HEK293 (cell line): ENCODE results near the gene RHOJ.

ENCODE experiments used
- CTCF ChIA-PET: fragments of 350-600 bp; formaldehyde crosslinking; extraction: SDS; loops from one replicate; lab custom pipeline; 2021; ENCODE audit warnings: antibody characterized with exemption; lab: Yijun Ruan, JAX
- POLR2A ChIA-PET: fragments of 300-600 bp; formaldehyde crosslinking; extraction: SDS; loops from one replicate; lab custom pipeline; 2020; ENCODE audit warnings: antibody characterized with exemption, inconsistent platforms; lab: Yijun Ruan, JAX
- H3K27ac ChIP-seq: fragments of 200-500 bp; sonication (Bioruptor generic); 2 replicates; pipeline ENCODE4 v1.5.1; 2014; ENCODE audit warnings: low read depth, low read length, control low read depth, inconsistent platforms; ENCODE audit errors: extremely low read depth
- H3K36me3 ChIP-seq, 2 experiments: fragments of 200-500 bp in 1 of 2; sonication (Bioruptor generic) in 1 of 2; 1 replicate in 1 of 2; 2 replicates in 1 of 2; pipeline ENCODE4 v1.5.1; 2014 to 2017; ENCODE audit warnings: inconsistent platforms in 2 of 2, low read length in 2 of 2; ENCODE audit not compliant: control insufficient read depth in 2 of 2, insufficient read depth in 1 of 2
- H3K4me1 ChIP-seq: fragments of 200-500 bp; sonication (Bioruptor generic); 2 replicates; pipeline ENCODE4 v1.5.1; 2014; ENCODE audit warnings: mild to moderate bottlenecking, low read length, inconsistent platforms; ENCODE audit not compliant: control insufficient read depth, insufficient read depth
- H3K4me3 ChIP-seq: 2 replicates; pipeline ENCODE4 v1.5.1; 2011; ENCODE audit warnings: low read depth, mild to moderate bottlenecking, control low read depth, low read length, moderate library complexity
- H3K9me3 ChIP-seq: fragments of 200-500 bp; sonication (Bioruptor generic); 2 replicates; pipeline ENCODE4 v1.5.1; 2014; ENCODE audit warnings: low read depth, low read length, inconsistent platforms; ENCODE audit not compliant: control insufficient read depth, insufficient read depth
- INSM2 ChIP-seq: fragments of 450-650 bp; formaldehyde crosslinking; IDR thresholded peaks from 2 replicates; pipeline ENCODE4 v1.5.1; 2016; ENCODE audit warnings: missing biosample characterization, missing genetic modification characterization
- KLF16 ChIP-seq: fragments of 450-650 bp; formaldehyde crosslinking; IDR thresholded peaks from 2 replicates; pipeline ENCODE4 v1.5.1; 2017; ENCODE audit warnings: missing biosample characterization, missing genetic modification characterization
- PBX3 ChIP-seq: sonication (generic); formaldehyde crosslinking; IDR thresholded peaks from 2 replicates; pipeline ENCODE4 v1.8.1; 2022; ENCODE audit warnings: mild to moderate bottlenecking, moderate library complexity, missing genetic modification reagents
- PRDM6 ChIP-seq: fragments of 450-650 bp; formaldehyde crosslinking; IDR thresholded peaks from 2 replicates; pipeline ENCODE4 v1.5.1; 2017; ENCODE audit warnings: missing biosample characterization, missing genetic modification characterization
- SP2 ChIP-seq: fragments of 450-650 bp; formaldehyde crosslinking; IDR thresholded peaks from 2 replicates; pipeline ENCODE4 v1.5.1; 2016; ENCODE audit warnings: missing biosample characterization, missing genetic modification characterization
- SP7 ChIP-seq: fragments of 450-650 bp; formaldehyde crosslinking; IDR thresholded peaks from 2 replicates; pipeline ENCODE4 v1.5.1; 2016; ENCODE audit warnings: missing biosample characterization, missing genetic modification characterization
- TRIM28 ChIP-seq: IDR thresholded peaks from 2 replicates; pipeline ENCODE4 v1.6.1; 2011; ENCODE audit warnings: low read length, control low read depth, borderline replicate concordance
- ZBTB11 ChIP-seq: fragments of 450-650 bp; formaldehyde crosslinking; conservative IDR thresholded peaks from 2 replicates; pipeline ENCODE4 v1.5.1; 2016; ENCODE audit warnings: low read depth, missing biosample characterization, missing genetic modification characterization
- ZBTB21 ChIP-seq: fragments of 450-650 bp; formaldehyde crosslinking; IDR thresholded peaks from 2 replicates; pipeline ENCODE4 v1.5.1; 2017; ENCODE audit warnings: missing biosample characterization, missing genetic modification characterization
- ZBTB6 ChIP-seq: fragments of 450-650 bp; formaldehyde crosslinking; IDR thresholded peaks from 2 replicates; pipeline ENCODE4 v1.5.1; 2017; ENCODE audit warnings: missing biosample characterization, missing genetic modification characterization
- ZBTB7A ChIP-seq: fragments of 450-650 bp; formaldehyde crosslinking; IDR thresholded peaks from 2 replicates; pipeline ENCODE4 v1.5.1; 2016; ENCODE audit warnings: low read depth, missing biosample characterization, missing genetic modification characterization
- ZFHX2 ChIP-seq: fragments of 450-650 bp; formaldehyde crosslinking; conservative IDR thresholded peaks from 2 replicates; pipeline ENCODE4 v1.5.1; 2016; ENCODE audit warnings: missing biosample characterization, missing genetic modification characterization
- ZIC2 ChIP-seq: fragments of 450-650 bp; formaldehyde crosslinking; IDR thresholded peaks from 2 replicates; pipeline ENCODE4 v1.5.1; 2016; ENCODE audit warnings: missing biosample characterization, missing genetic modification characterization
- ZNF10 ChIP-seq: fragments of 450-650 bp; formaldehyde crosslinking; IDR thresholded peaks from 2 replicates; pipeline ENCODE4 v1.5.1; 2017; ENCODE audit warnings: missing biosample characterization, missing genetic modification characterization
- ZNF132 ChIP-seq: fragments of 450-650 bp; formaldehyde crosslinking; IDR thresholded peaks from 2 replicates; pipeline ENCODE4 v1.5.1; 2017; ENCODE audit warnings: missing biosample characterization, missing genetic modification characterization, borderline replicate concordance
- ZNF133 ChIP-seq: fragments of 450-650 bp; formaldehyde crosslinking; IDR thresholded peaks from 2 replicates; pipeline ENCODE4 v1.5.1; 2016; ENCODE audit warnings: missing biosample characterization, missing genetic modification characterization
- ZNF184 ChIP-seq: fragments of 450-650 bp; IDR thresholded peaks from 2 replicates; pipeline ENCODE4 v1.5.1; 2018; ENCODE audit warnings: missing biosample characterization, mild to moderate bottlenecking, missing genetic modification characterization
- ZNF350 ChIP-seq: fragments of 450-650 bp; formaldehyde crosslinking; IDR thresholded peaks from 2 replicates; pipeline ENCODE4 v1.5.0; 2017; ENCODE audit warnings: missing biosample characterization, mild to moderate bottlenecking, missing genetic modification characterization
- ZNF37A ChIP-seq: fragments of 450-650 bp; IDR thresholded peaks from 2 replicates; pipeline ENCODE4 v1.5.1; 2018; ENCODE audit warnings: missing biosample characterization, missing genetic modification characterization
- ZNF48 ChIP-seq: fragments of 450-650 bp; formaldehyde crosslinking; IDR thresholded peaks from 2 replicates; pipeline ENCODE4 v1.5.1; 2016; ENCODE audit warnings: missing biosample characterization, missing genetic modification characterization
- ZNF530 ChIP-seq: fragments of 450-650 bp; formaldehyde crosslinking; IDR thresholded peaks from 2 replicates; pipeline ENCODE4 v1.5.1; 2016; ENCODE audit warnings: low read depth, missing biosample characterization, missing genetic modification characterization
- ZNF549 ChIP-seq: fragments of 450-650 bp; IDR thresholded peaks from 2 replicates; pipeline ENCODE4 v1.5.1; 2018; ENCODE audit warnings: missing biosample characterization, missing genetic modification characterization, mild to moderate bottlenecking, inconsistent platforms, moderate library complexity
- ZNF560 ChIP-seq: fragments of 450-650 bp; formaldehyde crosslinking; IDR thresholded peaks from 2 replicates; pipeline ENCODE4 v1.5.1; 2017; ENCODE audit warnings: missing biosample characterization, missing genetic modification characterization, borderline replicate concordance
- ZNF585B ChIP-seq: fragments of 450-650 bp; formaldehyde crosslinking; IDR thresholded peaks from 2 replicates; pipeline ENCODE4 v1.5.1; 2016; ENCODE audit warnings: missing biosample characterization, missing genetic modification characterization
- ZNF701 ChIP-seq: fragments of 450-650 bp; formaldehyde crosslinking; IDR thresholded peaks from 2 replicates; pipeline ENCODE4 v1.5.1; 2016; ENCODE audit warnings: missing biosample characterization, missing genetic modification characterization

Gene RHOJ

GRCh38 chr14:63210812-63211211, 6.6 kb downstream of the RHOJ start:
- TF ChIP-seq KLF16 (tag by site-specific recombination): no peak
- TF ChIP-seq ZNF549 (tag by site-specific recombination): no peak
- no peak for TF ChIP-seq ZNF184
- CTCF ChIA-PET: no interaction called here
- H3K4me1 ChIP-seq: no peaks in the 10 kb centered on the region
- POLR2A ChIA-PET: no interaction called here
- no peak overlapping the region for H3K27ac ChIP-seq
- H3K4me3 ChIP-seq: no peak overlapping the region
- H3K36me3 ChIP-seq: no peaks in the 10 kb centered on the region
- no peaks in the 10 kb centered on the region for H3K9me3 ChIP-seq

GRCh38 chr14:63212209-63212608, 8.0 kb downstream of the RHOJ start:
- Histone ChIP-seq H3K4me3 (no peak overlapping the region), H3K4me1 (no peaks in the 10 kb centered on the region), H3K36me3 (no peaks in the 10 kb centered on the region), H3K27ac (no peak overlapping the region), H3K9me3 (no peaks in the 10 kb centered on the region)
- no peak for TF ChIP-seq ZBTB6 (tag by site-specific recombination)
- TF ChIP-seq INSM2 (tag by site-specific recombination): no peak
- no peak for TF ChIP-seq ZNF132 (tag by site-specific recombination)
- TF ChIP-seq PBX3 (CRISPR knock-in tag): no peak
- TF ChIP-seq ZFHX2 (tag by site-specific recombination): no peak
- no peak for TF ChIP-seq ZBTB7A (tag by site-specific recombination)
- no peak for TF ChIP-seq ZNF10
- no peak for TF ChIP-seq ZNF48
- TF ChIP-seq ZNF585B: no peak
- TF ChIP-seq TRIM28: no peak
- no peak for TF ChIP-seq ZNF560 (tag by site-specific recombination)
- TF ChIP-seq SP2 (tag by site-specific recombination): no peak
- no peak for TF ChIP-seq ZNF350 (tag by site-specific recombination)
- no peak for TF ChIP-seq ZNF133 (tag by site-specific recombination)
- TF ChIP-seq ZNF37A: no peak
- no peak for TF ChIP-seq ZBTB21 (tag by site-specific recombination)
- no peak for TF ChIP-seq ZIC2
- ChIA-PET POLR2A (no interaction called here), CTCF (no interaction called here)

GRCh38 chr14:63212776-63213500, 8.7 kb downstream of the RHOJ start:
- H3K36me3 ChIP-seq: no peaks in the 10 kb centered on the region
- CTCF ChIA-PET: no interaction called here
- H3K9me3 ChIP-seq: no peaks in the 10 kb centered on the region
- no peaks in the 10 kb centered on the region for H3K4me1 ChIP-seq
- POLR2A ChIA-PET: no interaction called here
- no peak overlapping the region for H3K27ac ChIP-seq
- no peak overlapping the region for H3K4me3 ChIP-seq
- TF ChIP-seq PRDM6 (tag by site-specific recombination) (no peak), ZNF530 (no peak), ZBTB11 (tag by site-specific recombination) (no peak), ZNF701 (no peak), SP7 (tag by site-specific recombination) (no peak)
